Erythroblast (primary cell): ENCODE measurements around the gene MFRP.

Experiments used
- GATA1 ChIP-seq: IDR thresholded peaks from 2 replicates; pipeline ENCODE4 v1.6.1; 2011; ENCODE audit warnings: low read depth, mild to moderate bottlenecking, control low read depth, low read length, moderate library complexity
- POLR2A ChIP-seq: IDR thresholded peaks from 2 replicates; pipeline ENCODE4 v1.6.1; 2011; ENCODE audit warnings: mild to moderate bottlenecking, low read length

DNA sequence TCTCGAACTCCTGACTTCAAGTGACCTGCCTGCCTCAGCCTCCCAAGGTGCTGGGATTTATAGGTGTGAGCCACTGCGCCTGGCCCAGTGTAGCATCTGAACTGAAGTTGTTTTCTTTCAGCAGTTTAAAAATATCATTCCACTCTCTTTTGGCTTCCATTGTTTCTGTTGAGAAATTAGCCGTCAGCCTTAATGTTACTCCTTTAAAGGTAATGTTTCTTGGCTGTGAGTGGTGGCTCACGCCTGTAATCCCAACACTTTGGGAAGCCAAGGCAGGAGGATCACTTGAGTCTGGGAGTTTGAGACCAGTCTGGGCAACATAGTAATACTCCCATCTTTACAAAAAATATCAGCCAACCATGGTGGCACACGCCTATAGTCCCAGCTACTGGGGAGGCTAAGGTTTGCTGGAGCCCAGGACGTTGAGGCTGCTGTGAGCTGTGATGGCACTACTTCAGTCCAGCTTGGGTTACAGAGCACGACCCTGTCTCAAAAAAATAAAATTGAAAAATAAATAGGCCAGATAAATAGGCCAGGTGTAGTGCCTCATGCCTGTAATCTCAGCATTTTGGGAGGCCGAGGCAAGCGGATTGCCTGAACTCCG lies 55.5 kb downstream of the MFRP start:
- TF ChIP-seq POLR2A (no peak), GATA1 (no peak)
